ENCODE results near the gene TCEAL9.

DNA sequence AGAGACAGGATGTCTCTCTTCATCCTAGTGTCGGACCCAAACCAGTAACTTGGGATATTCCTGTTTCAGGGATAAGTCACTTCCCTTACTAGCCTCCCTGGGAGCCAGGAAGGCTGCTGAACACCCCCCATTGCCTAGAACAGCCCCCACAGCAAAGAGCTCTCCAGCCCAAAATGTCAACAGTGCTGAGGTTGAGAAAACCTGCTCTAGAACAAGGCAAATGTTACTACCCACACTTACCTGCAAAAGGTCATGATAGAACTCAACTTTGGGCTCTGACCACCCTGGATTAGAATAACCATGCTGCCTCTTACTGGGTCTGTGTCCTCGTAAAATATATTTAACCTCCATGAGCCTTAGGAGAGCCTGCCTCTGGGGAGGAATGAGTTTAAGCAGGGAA lies 40.4 kb downstream of the TCEAL9 start:
- TF ChIP-seq CTCF (IDR thresholded peaks at IDR 0.05; ENCODE audit: low read depth, low read length, missing input control) (no peak), REST (IDR thresholded peaks at IDR 0.05) (no peak), MAX (IDR thresholded peaks at IDR 0.05) (no peak), GABPA (IDR thresholded peaks at IDR 0.05 in 1 of 2, conservative IDR thresholded peaks at IDR 0.05 in 1 of 2) (no peak), RAD21 (IDR thresholded peaks at IDR 0.05) (no peak), FOXA1 (IDR thresholded peaks at IDR 0.05) (no peak), SP1 (IDR thresholded peaks at IDR 0.05) (no peak), JUND (IDR thresholded peaks at IDR 0.05) (no peak), ATF3 (IDR thresholded peaks at IDR 0.05) (no peak), HNF4G (IDR thresholded peaks at IDR 0.05) (no peak), YY1 (IDR thresholded peaks at IDR 0.05) (no peak), EGR1 (IDR thresholded peaks at IDR 0.05; ENCODE audit: low read depth in 2 of 2) (no peak)
- TF ChIP-seq, protein P1, sequence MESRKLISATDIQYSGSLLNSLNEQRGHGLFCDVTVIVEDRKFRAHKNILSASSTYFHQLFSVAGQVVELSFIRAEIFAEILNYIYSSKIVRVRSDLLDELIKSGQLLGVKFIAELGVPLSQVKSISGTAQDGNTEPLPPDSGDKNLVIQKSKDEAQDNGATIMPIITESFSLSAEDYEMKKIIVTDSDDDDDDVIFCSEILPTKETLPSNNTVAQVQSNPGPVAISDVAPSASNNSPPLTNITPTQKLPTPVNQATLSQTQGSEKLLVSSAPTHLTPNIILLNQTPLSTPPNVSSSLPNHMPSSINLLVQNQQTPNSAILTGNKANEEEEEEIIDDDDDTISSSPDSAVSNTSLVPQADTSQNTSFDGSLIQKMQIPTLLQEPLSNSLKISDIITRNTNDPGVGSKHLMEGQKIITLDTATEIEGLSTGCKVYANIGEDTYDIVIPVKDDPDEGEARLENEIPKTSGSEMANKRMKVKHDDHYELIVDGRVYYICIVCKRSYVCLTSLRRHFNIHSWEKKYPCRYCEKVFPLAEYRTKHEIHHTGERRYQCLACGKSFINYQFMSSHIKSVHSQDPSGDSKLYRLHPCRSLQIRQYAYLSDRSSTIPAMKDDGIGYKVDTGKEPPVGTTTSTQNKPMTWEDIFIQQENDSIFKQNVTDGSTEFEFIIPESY (IDR thresholded peaks at IDR 0.05) = no peak

All from liver (tissue), 3 donors.